Measurements from ENCODE around the gene TBPL1.

Gene TBPL1

GRCh38 chr6:134000443-134000842, 47.4 kb downstream of the TBPL1 start:
- ChIA-PET POLR2A (no interaction called here), CTCF (interaction anchor here (1.2 to 1.9 kb wide), 4 partner anchors 9 to 109 kb away, joined by 3 to 9 read pairs (median 4); no protein-coding TSS in a partner anchor)
- DNase-seq (ENCODE audit: extremely low spot score), result no peak
- TF ChIP-seq, protein P1, sequence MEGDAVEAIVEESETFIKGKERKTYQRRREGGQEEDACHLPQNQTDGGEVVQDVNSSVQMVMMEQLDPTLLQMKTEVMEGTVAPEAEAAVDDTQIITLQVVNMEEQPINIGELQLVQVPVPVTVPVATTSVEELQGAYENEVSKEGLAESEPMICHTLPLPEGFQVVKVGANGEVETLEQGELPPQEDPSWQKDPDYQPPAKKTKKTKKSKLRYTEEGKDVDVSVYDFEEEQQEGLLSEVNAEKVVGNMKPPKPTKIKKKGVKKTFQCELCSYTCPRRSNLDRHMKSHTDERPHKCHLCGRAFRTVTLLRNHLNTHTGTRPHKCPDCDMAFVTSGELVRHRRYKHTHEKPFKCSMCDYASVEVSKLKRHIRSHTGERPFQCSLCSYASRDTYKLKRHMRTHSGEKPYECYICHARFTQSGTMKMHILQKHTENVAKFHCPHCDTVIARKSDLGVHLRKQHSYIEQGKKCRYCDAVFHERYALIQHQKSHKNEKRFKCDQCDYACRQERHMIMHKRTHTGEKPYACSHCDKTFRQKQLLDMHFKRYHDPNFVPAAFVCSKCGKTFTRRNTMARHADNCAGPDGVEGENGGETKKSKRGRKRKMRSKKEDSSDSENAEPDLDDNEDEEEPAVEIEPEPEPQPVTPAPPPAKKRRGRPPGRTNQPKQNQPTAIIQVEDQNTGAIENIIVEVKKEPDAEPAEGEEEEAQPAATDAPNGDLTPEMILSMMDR (IDR thresholded peaks at IDR 0.05; ENCODE audit: control extremely low read depth, extremely low read depth, low read depth, missing control alignments), result no peak

DNA sequence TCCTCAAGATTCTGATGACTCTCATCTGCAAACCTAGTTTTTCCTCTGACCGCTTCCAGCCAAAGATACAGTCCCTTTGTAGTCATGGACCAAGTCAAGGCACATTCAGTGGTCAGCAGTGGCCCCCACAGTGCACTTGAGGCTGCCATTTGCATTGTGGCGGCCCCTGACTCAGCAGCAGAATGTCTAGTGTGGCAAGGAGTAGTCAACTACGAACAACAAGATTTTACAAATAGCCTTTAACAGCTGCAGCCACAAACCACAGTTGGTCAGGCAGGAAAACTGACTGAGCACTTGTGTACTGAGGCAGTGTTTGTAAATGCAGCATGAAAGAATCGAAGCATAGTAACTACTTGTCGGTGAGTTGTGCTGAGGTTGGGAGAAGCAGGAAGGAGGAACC, 49.8 kb downstream of the TBPL1 start:
- no peak for DNase-seq (ENCODE audit: extremely low spot score)
- CTCF ChIA-PET, result interaction anchor here (0.9 to 3.6 kb wide), 9 partner anchors 10 to 94 kb away, joined by 3 to 28 read pairs (median 5); partner anchors contain the start of gene SLC2A12
- TF ChIP-seq, protein P1 (IDR thresholded peaks at IDR 0.05; ENCODE audit: control extremely low read depth, extremely low read depth, low read depth, missing control alignments), result no peak
- POLR2A ChIA-PET, result no interaction called here

DNA sequence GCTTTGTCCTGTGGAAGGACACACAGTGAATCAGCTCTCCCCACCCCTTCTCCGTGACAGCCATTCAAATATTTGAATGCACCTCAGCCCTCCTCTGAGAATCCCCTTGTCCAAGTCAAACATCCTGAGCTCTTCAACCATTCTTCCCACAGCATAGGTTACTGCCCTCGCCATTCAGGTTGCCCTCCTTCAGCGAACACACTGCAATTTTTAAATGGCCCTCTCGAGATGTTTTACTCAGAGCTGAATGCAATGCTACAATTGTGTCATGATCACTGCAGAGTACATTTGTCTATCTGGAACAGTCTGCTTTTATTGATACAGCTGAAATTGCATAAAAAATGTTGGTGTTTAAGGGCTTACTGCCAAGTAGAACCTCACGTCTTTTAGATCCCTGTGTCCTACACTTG, 50.5 kb downstream of the TBPL1 start:
- DNase-seq (ENCODE audit: extremely low spot score), result no peak
- TF ChIP-seq, protein P1 (IDR thresholded peaks at IDR 0.05; ENCODE audit: control extremely low read depth, extremely low read depth, low read depth, missing control alignments), result no peak
- POLR2A ChIA-PET, result no interaction called here
- CTCF ChIA-PET, result interaction anchor here (1.0 to 3.6 kb wide), 11 partner anchors 10 to 93 kb away, joined by 3 to 28 read pairs (median 5); partner anchors contain the start of gene SLC2A12

DNA sequence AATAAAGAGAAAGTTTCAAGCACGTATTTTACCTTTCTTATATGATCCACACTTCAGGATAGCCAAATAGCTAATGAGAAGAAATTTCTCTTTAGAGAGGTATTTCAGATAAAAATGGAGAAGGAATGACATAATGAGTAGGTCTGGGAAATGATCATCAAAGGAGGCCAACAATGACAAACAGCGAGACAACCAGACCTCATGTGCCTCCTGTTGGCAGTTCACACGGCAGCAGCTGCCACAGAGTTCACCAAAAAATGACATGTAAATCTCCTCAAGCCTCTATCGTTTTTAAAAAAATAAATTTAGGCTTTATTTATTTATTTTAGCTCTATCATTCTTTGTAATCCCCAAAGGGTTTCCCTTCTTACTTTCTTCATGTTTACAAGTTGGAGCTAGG, 51.7 kb downstream of the TBPL1 start:
- no peak for DNase-seq (ENCODE audit: extremely low spot score)
- TF ChIP-seq, protein P1 (IDR thresholded peaks at IDR 0.05; ENCODE audit: control extremely low read depth, extremely low read depth, low read depth, missing control alignments), result no peak
- ChIA-PET POLR2A (no interaction called here), CTCF (interaction anchor here (1.0 to 3.6 kb wide), 8 partner anchors 9 to 92 kb away, joined by 3 to 28 read pairs (median 6); no protein-coding TSS in a partner anchor)

- ChIA-PET POLR2A (no interaction called here), CTCF (no interaction called here)
- TF ChIP-seq, protein P1 (IDR thresholded peaks at IDR 0.05; ENCODE audit: control extremely low read depth, extremely low read depth, low read depth, missing control alignments), result no peak
- DNase-seq (ENCODE audit: extremely low spot score), result no peak
Observed at GRCh38 chr6:134005800-134006199, 52.8 kb downstream of the TBPL1 start.

DNA sequence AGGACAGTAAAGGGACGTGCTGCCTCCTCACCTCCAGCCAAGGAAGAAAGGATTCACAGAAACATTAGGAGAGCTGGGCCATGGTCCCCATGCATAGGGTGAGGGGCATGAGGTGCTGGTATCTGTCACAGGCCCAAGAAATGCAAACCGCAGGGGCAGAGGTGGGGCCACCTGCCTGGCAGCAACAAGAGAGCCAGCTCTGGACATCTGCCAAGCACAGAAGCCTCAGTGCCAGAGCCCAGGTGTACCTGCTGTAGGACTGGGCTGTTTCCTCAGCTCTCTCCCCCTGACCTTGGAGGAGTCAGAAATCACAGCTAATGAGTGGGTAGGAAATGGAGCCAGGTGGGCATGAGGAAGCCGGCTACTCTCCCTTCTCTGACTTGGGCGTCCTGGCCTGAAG, 54.1 kb downstream of the TBPL1 start:
- no peak for DNase-seq (ENCODE audit: extremely low spot score)

More for the DNA sequence above, 54.1 kb downstream of the TBPL1 start:
- POLR2A ChIA-PET, result no interaction called here
- CTCF ChIA-PET, result interaction anchor here (1.0 to 1.3 kb wide), 2 partner anchors 17 to 57 kb away, joined by 3 read pairs; no protein-coding TSS in a partner anchor
- TF ChIP-seq, protein P1 (IDR thresholded peaks at IDR 0.05; ENCODE audit: control extremely low read depth, extremely low read depth, low read depth, missing control alignments), result no peak

All from GM10248 (cell line).